Activated CD8-positive, alpha-beta T cell treated with anti-CD3 and anti-CD28 coated beads for 36 hours (primary cell): ENCODE data around the gene PADI4. TPM values are rescaled to one million over a fixed set of nuclear protein-coding genes. Genes with fewer than 3 reads are reported as not detected.

ENCODE experiments used
- ATAC-seq: fragments of 200-7000 bp; cut with Tn5 transposase; one replicate; pipeline ENCODE4 v1.10.0; 2021; ENCODE audit warnings: mild to moderate bottlenecking, moderate library complexity
- CTCF ChIA-PET: fragments of 350-600 bp; sonication (Branson Sonifier 250); formaldehyde crosslinking; loops from one replicate; lab custom pipeline; 2021; ENCODE audit warnings: antibody characterized with exemption; lab: Charles Lee
- POLR2A ChIA-PET: fragments of 350-600 bp; sonication (Branson Sonifier 250); formaldehyde crosslinking; loops from one replicate; lab custom pipeline; 2021; ENCODE audit warnings: antibody characterized with exemption; lab: Charles Lee
- DNase-seq: peaks from one replicate; pipeline ENCODE4 v3.0.0-alpha.2; 2020
- H3K27ac Mint-ChIP-seq: one replicate; pipeline ENCODE4 v1.8.0; 2021; ENCODE audit warnings: mild to moderate bottlenecking, mixed read lengths
- H3K27me3 Mint-ChIP-seq: one replicate; pipeline ENCODE4 v1.8.0; 2021; ENCODE audit warnings: mixed read lengths
- H3K36me3 Mint-ChIP-seq: one replicate; pipeline ENCODE4 v1.8.0; 2021; ENCODE audit warnings: low read depth, mixed read lengths
- H3K4me1 Mint-ChIP-seq: one replicate; pipeline ENCODE4 v1.8.0; 2021; ENCODE audit warnings: low read depth, mixed read lengths
- H3K4me3 Mint-ChIP-seq: one replicate; pipeline ENCODE4 v1.8.0; 2021; ENCODE audit warnings: mild to moderate bottlenecking, moderate library complexity, mixed read lengths
- H3K9me3 Mint-ChIP-seq: one replicate; pipeline ENCODE4 v1.8.0; 2021; ENCODE audit warnings: mixed read lengths
- CTCF ChIP-seq: fragments of 200-600 bp; IDR thresholded peaks from one replicate; pipeline ENCODE4 v1.8.0; 2022; ENCODE audit warnings: antibody characterized with exemption, mild to moderate bottlenecking
- intact Hi-C: fragments of 100-400 bp; cut with micrococcal nuclease; formaldehyde crosslinking; loops from one replicate; pipeline ENCODE4 v1.10.0; 2022
- total RNA-seq, 2 experiments: library from RNA; stranded (reverse); gene quantifications; one replicate each; pipeline ENCODE4 v1.2.3, GENCODE V29; 2021

The PADI4 gene
- total RNA-seq, 2 experiments from 2014 or later: 1.6 to 1.8 TPM

- no peaks in the 10 kb centered on the region for H3K4me1 Mint-ChIP-seq
- ATAC-seq (no peak), DNase-seq (no peak)
- CTCF ChIA-PET: interaction anchor here (1.1 kb wide), 1 partner anchor 155 kb away, joined by 3 read pairs; no protein-coding TSS in a partner anchor
- intact Hi-C loops: no loop called here
- no peaks in the 10 kb centered on the region for H3K9me3 Mint-ChIP-seq
- no peak overlapping the region for H3K4me3 Mint-ChIP-seq
- TF ChIP-seq CTCF: no peak
- peaks cover 2% of the 10 kb centered on the region for H3K27me3 Mint-ChIP-seq
- no peaks in the 10 kb centered on the region for H3K36me3 Mint-ChIP-seq
- no peak overlapping the region for H3K27ac Mint-ChIP-seq
- POLR2A ChIA-PET: interaction anchor here (0.5 to 1.1 kb wide), 2 partner anchors 9 to 32 kb away, joined by 3 to 4 read pairs; no protein-coding TSS in a partner anchor
Measured at GRCh38 chr1:17280894-17281293, 27.1 kb upstream of the PADI4 start.

- no peak overlapping the region for H3K4me3 Mint-ChIP-seq
- H3K36me3 Mint-ChIP-seq: no peaks in the 10 kb centered on the region
- ChIA-PET CTCF (interaction anchor here (1.0 kb wide), 1 partner anchor 160 kb away, joined by 3 read pairs; no protein-coding TSS in a partner anchor), POLR2A (no interaction called here)
- peaks cover 2% of the 10 kb centered on the region for H3K27me3 Mint-ChIP-seq
- no peak for TF ChIP-seq CTCF
- no peaks in the 10 kb centered on the region for H3K4me1 Mint-ChIP-seq
- no peak overlapping the region for H3K27ac Mint-ChIP-seq
- no peak for ATAC-seq
- no peak for DNase-seq
- intact Hi-C loops: no loop called here
- no peaks in the 10 kb centered on the region for H3K9me3 Mint-ChIP-seq
Measured at GRCh38 chr1:17281775-17282181, 26.2 kb upstream of the PADI4 start.

- H3K27me3 Mint-ChIP-seq: no peaks in the 10 kb centered on the region
- no peaks in the 10 kb centered on the region for H3K9me3 Mint-ChIP-seq
- DNase-seq: no peak
- ChIA-PET CTCF (no interaction called here), POLR2A (no interaction called here)
- no peak overlapping the region for H3K4me3 Mint-ChIP-seq
- H3K4me1 Mint-ChIP-seq: no peaks in the 10 kb centered on the region
- intact Hi-C loops: no loop called here
- no peak for TF ChIP-seq CTCF
- no peak for ATAC-seq
- no peaks in the 10 kb centered on the region for H3K36me3 Mint-ChIP-seq
- H3K27ac Mint-ChIP-seq: no peak overlapping the region
Measured at GRCh38 chr1:17282836-17283235, 25.2 kb upstream of the PADI4 start.

GRCh38 chr1:17286646-17287045 is 21.4 kb upstream of the PADI4 start:
- ATAC-seq: no peak
- no peak for TF ChIP-seq CTCF
- Mint-ChIP-seq H3K4me3 (no peak overlapping the region), H3K27me3 (no peaks in the 10 kb centered on the region), H3K36me3 (no peaks in the 10 kb centered on the region), H3K27ac (no peak overlapping the region), H3K9me3 (no peaks in the 10 kb centered on the region), H3K4me1 (no peaks in the 10 kb centered on the region)
- ChIA-PET POLR2A (no interaction called here), CTCF (no interaction called here)
- intact Hi-C loops: no loop called here
- no peak for DNase-seq

GRCh38 chr1:17287130-17287776 is 20.7 kb upstream of the PADI4 start:
- TF ChIP-seq CTCF: no peak
- no peaks in the 10 kb centered on the region for H3K27me3 Mint-ChIP-seq

More at GRCh38 chr1:17287130-17287776, 20.7 kb upstream of the PADI4 start:
- ChIA-PET POLR2A (no interaction called here), CTCF (no interaction called here)
- Mint-ChIP-seq H3K4me1 (no peaks in the 10 kb centered on the region), H3K36me3 (no peaks in the 10 kb centered on the region), H3K27ac (no peak overlapping the region), H3K4me3 (no peak overlapping the region), H3K9me3 (no peaks in the 10 kb centered on the region)
- intact Hi-C loops: no loop called here
- DNase-seq: no peak
- ATAC-seq: no peak
